Cardiac muscle cell (in vitro differentiated cells and primary cell): ENCODE data around the gene KRTAP4-16. TPM values are rescaled to one million over a fixed set of nuclear protein-coding genes. Genes with fewer than 3 reads are reported as not detected.
"Not testable (repeated sequence)": the region's sequence is repeated elsewhere in the genome, so short reads cannot be mapped to it uniquely, and the experiment has no call there.

Experiments
- DNase-seq, 2 donors: peaks; one replicate each; pipeline versions ENCODE4 v3.0.0 to v3.0.0-alpha.2; 2010 to 2017; ENCODE audit warnings: low read depth in 1 of 2, low spot score in 1 of 2
- H3K27ac ChIP-seq: fragments of 200-600 bp; sonication (generic); 2 replicates; pipeline ENCODE4 v1.5.1; 2016
- H3K27me3 ChIP-seq: fragments of 200-600 bp; sonication (generic); 2 replicates; pipeline ENCODE4 v1.6.0; 2016; ENCODE audit warnings: control low read depth
- H3K36me3 ChIP-seq: fragments of 200-600 bp; sonication (generic); 2 replicates; pipeline ENCODE4 v1.5.1; 2016; ENCODE audit warnings: control low read depth
- H3K4me1 ChIP-seq: fragments of 200-600 bp; sonication (generic); 2 replicates; pipeline ENCODE4 v1.8.1; 2017; ENCODE audit warnings: low read depth, mild to moderate bottlenecking, mixed run types
- H3K4me3 ChIP-seq: fragments of 200-600 bp; sonication (generic); 2 replicates; pipeline ENCODE4 v1.5.1; 2016; ENCODE audit warnings: mild to moderate bottlenecking
- H3K9me3 ChIP-seq: fragments of 200-600 bp; sonication (generic); 2 replicates; pipeline ENCODE4 v1.5.1; 2017; ENCODE audit warnings: low read depth, mild to moderate bottlenecking, control low read depth
- CTCF ChIP-seq: IDR thresholded peaks from 2 replicates; pipeline ENCODE4 v1.5.1; 2012; ENCODE audit warnings: low read depth, mild to moderate bottlenecking, low read length
- polyA plus RNA-seq: library from polyadenylated mRNA; unstranded; fragments of >200 nt; fragmentation: Nextera tagmentation; extraction: Ambion mirVana; gene quantifications from 2 replicates; pipeline ENCODE4 v1.2.1, GENCODE V29; 2016
- total RNA-seq: library from RNA; depleted of rRNA; stranded (reverse); fragments of >200 nt; gene quantifications from 2 replicates; pipeline ENCODE4 v1.2.3, GENCODE V29; 2016

KRTAP4-16 gene
- total and polyA plus RNA-seq, 2 experiments from 2014 or later: not detected

GRCh38 chr17:41107941-41108450, 6.0 kb upstream of the KRTAP4-16 start:
- Histone ChIP-seq H3K27me3 (no peaks in the 10 kb centered on the region), H3K4me1 (no peaks in the 10 kb centered on the region), H3K4me3 (no peak overlapping the region), H3K9me3 (no peaks in the 10 kb centered on the region), H3K27ac (no peak overlapping the region), H3K36me3 (no peaks in the 10 kb centered on the region)
- DNase-seq: no peak
- TF ChIP-seq CTCF: no peak

GRCh38 chr17:41105347-41105746, 3.3 kb upstream of the KRTAP4-16 start, which contains the start of gene KRTAP4-9:
Gene KRTAP4-9 (plus strand): TSS chr17:41105389. CDS start chr17:41105389, 0 bp downstream.
- H3K36me3 ChIP-seq, DNase-seq, H3K27ac ChIP-seq, H3K9me3 ChIP-seq, H3K4me1 ChIP-seq, H3K4me3 ChIP-seq, H3K27me3 ChIP-seq: not testable (repeated sequence)

GRCh38 chr17:41104386-41105038, 2.5 kb upstream of the KRTAP4-16 start:
- not testable (repeated sequence) for H3K4me1 ChIP-seq, H3K36me3 ChIP-seq, H3K27me3 ChIP-seq, DNase-seq, H3K4me3 ChIP-seq, H3K27ac ChIP-seq, H3K9me3 ChIP-seq

GRCh38 chr17:41103896-41104295, 1.9 kb upstream of the KRTAP4-16 start:
- H3K9me3 ChIP-seq: no peaks in the 10 kb centered on the region
- DNase-seq: no peak
- no peaks in the 10 kb centered on the region for H3K36me3 ChIP-seq
- no peak for TF ChIP-seq CTCF
- H3K27ac ChIP-seq: no peak overlapping the region
- H3K4me3 ChIP-seq: no peak overlapping the region
- H3K27me3 ChIP-seq: no peaks in the 10 kb centered on the region
- no peaks in the 10 kb centered on the region for H3K4me1 ChIP-seq

GRCh38 chr17:41099682-41100480, 2.1 kb downstream of the KRTAP4-16 start:
- not testable (repeated sequence) for H3K4me3 ChIP-seq, DNase-seq, H3K9me3 ChIP-seq, H3K36me3 ChIP-seq, H3K4me1 ChIP-seq, H3K27ac ChIP-seq, H3K27me3 ChIP-seq

- no peak for DNase-seq
Measured at GRCh38 chr17:41098481-41098880, 3.5 kb downstream of the KRTAP4-16 start.

More at GRCh38 chr17:41098481-41098880, 3.5 kb downstream of the KRTAP4-16 start:
- H3K27ac ChIP-seq: no peak overlapping the region
- H3K4me3 ChIP-seq: no peak overlapping the region
- TF ChIP-seq CTCF: no peak
- no peaks in the 10 kb centered on the region for H3K36me3 ChIP-seq
- H3K27me3 ChIP-seq: no peaks in the 10 kb centered on the region
- H3K4me1 ChIP-seq: no peaks in the 10 kb centered on the region
- no peaks in the 10 kb centered on the region for H3K9me3 ChIP-seq
